ENCODE data around the gene TRAK1. TPM values are rescaled to one million over a fixed set of nuclear protein-coding genes. Genes with fewer than 3 reads are reported as not detected.
A peak's percentile ranks its signal among the peaks of the same experiment; 100 is the strongest.

Gene TRAK1
- total RNA-seq, 2 experiments from 2014 or later: 62.5 to 88.3 TPM

- CTCF ChIA-PET (ENCODE audit: unreplicated experiment): interaction anchor here (0.6 to 1.0 kb wide), 2 partner anchors 18 to 110 kb away, joined by 3 read pairs; no protein-coding TSS in a partner anchor
- H3K9me2 ChIP-seq (ENCODE audit: insufficient read depth, low read length): no peaks in the 10 kb centered on the region
- no peak overlapping the region for H3K27ac ChIP-seq (ENCODE audit: low read depth, low read length, poor library complexity, severe bottlenecking)
- no peak overlapping the region for H3K4me3 ChIP-seq (ENCODE audit: low read depth, low read length, poor library complexity, severe bottlenecking)
- H3K4me2 ChIP-seq (ENCODE audit: low read length): no peak overlapping the region
- H3K36me3 ChIP-seq (ENCODE audit: insufficient read depth, low read length): peaks cover 21% of the 10 kb centered on the region
- TF ChIP-seq EZH2phosphoT487 (IDR thresholded peaks at IDR 0.05; ENCODE audit: borderline replicate concordance, low read depth, low read length) (no peak), CTCF (conservative IDR thresholded peaks at IDR 0.05; ENCODE audit: low read length) (no peak)
- H4K20me1 ChIP-seq (ENCODE audit: insufficient read depth, low read length): no peaks in the 10 kb centered on the region
- H2AFZ ChIP-seq (ENCODE audit: low read length): no peak overlapping the region
- POLR2A ChIA-PET: interaction anchor here (0.6 to 1.6 kb wide), 2 partner anchors 130 to 1919 kb away, joined by 3 to 4 read pairs; no protein-coding TSS in a partner anchor
- H3K79me2 ChIP-seq (ENCODE audit: insufficient read depth, low read depth, low read length): no peaks in the 10 kb centered on the region
- H3K4me1 ChIP-seq (ENCODE audit: insufficient read depth, low read length, poor library complexity, severe bottlenecking): peaks cover 3% of the 10 kb centered on the region
- H3K9me3 ChIP-seq (ENCODE audit: low read length): no peaks in the 10 kb centered on the region
- no TSS peak for BruUV-seq (replicated peaks)
- intact Hi-C loops (cut with micrococcal nuclease; ENCODE audit: unreplicated experiment): loop anchor here (2.0 kb wide), 1 partner anchor 335 kb away; no protein-coding TSS in a partner anchor
- no peak for DNase-seq (ENCODE audit: low spot score)
Observed at GRCh38 chr3:42229266-42229941, 138.2 kb downstream of the TRAK1 start.

- DNase-seq (ENCODE audit: low spot score): peak; percentile 40
- H3K9me2 ChIP-seq (ENCODE audit: insufficient read depth, low read length): no peaks in the 10 kb centered on the region
- no peak overlapping the region for H3K4me3 ChIP-seq (ENCODE audit: low read depth, low read length, poor library complexity, severe bottlenecking)
- H4K20me1 ChIP-seq (ENCODE audit: insufficient read depth, low read length): no peaks in the 10 kb centered on the region
- no peaks in the 10 kb centered on the region for H3K9me3 ChIP-seq (ENCODE audit: low read length)
- TF ChIP-seq CTCF (conservative IDR thresholded peaks at IDR 0.05; ENCODE audit: low read length) (peak; percentile 71), EZH2phosphoT487 (IDR thresholded peaks at IDR 0.05; ENCODE audit: borderline replicate concordance, low read depth, low read length) (no peak)
- peaks cover 3% of the 10 kb centered on the region for H3K4me1 ChIP-seq (ENCODE audit: insufficient read depth, low read length, poor library complexity, severe bottlenecking)
- POLR2A ChIA-PET: interaction anchor here (0.6 to 1.6 kb wide), 2 partner anchors 131 to 1919 kb away, joined by 3 to 4 read pairs; no protein-coding TSS in a partner anchor
- H3K4me2 ChIP-seq (ENCODE audit: low read length): no peak overlapping the region
- CTCF ChIA-PET (ENCODE audit: unreplicated experiment): interaction anchor here (0.6 to 1.0 kb wide), 2 partner anchors 17 to 110 kb away, joined by 3 read pairs; no protein-coding TSS in a partner anchor
- no peak overlapping the region for H3K27ac ChIP-seq (ENCODE audit: low read depth, low read length, poor library complexity, severe bottlenecking)
- intact Hi-C loops (cut with micrococcal nuclease; ENCODE audit: unreplicated experiment): loop anchor here (2.0 to 5.0 kb wide), 2 partner anchors 212 to 335 kb away; no protein-coding TSS in a partner anchor
- H3K79me2 ChIP-seq (ENCODE audit: insufficient read depth, low read depth, low read length): no peaks in the 10 kb centered on the region
- H3K36me3 ChIP-seq (ENCODE audit: insufficient read depth, low read length): peaks cover 14% of the 10 kb centered on the region
- no peak overlapping the region for H2AFZ ChIP-seq (ENCODE audit: low read length)
- BruUV-seq (replicated peaks): no TSS peak
Observed at GRCh38 chr3:42229942-42230688, 139.0 kb downstream of the TRAK1 start.

All from OCI-LY7 (cell line).